GM19397 (cell line): Measurements from ENCODE around the gene SHC2.

ENCODE experiments used
- ATAC-seq: cut with Tn5 transposase; IDR thresholded peaks from one replicate; pipeline ENCODE4 v1.9.1; 2021; ENCODE audit warnings: mild to moderate bottlenecking, moderate library complexity; ENCODE audit not compliant: unreplicated experiment

Gene SHC2

GRCh38 chr19:375395-376110 lies 85.3 kb downstream of the SHC2 start:
- no peak for ATAC-seq

- ATAC-seq = no peak
Measured at GRCh38 chr19:374886-375235, 86.0 kb downstream of the SHC2 start.

GRCh38 chr19:374183-374885 lies 86.5 kb downstream of the SHC2 start:
- ATAC-seq = no peak

- ATAC-seq = no peak
Measured at GRCh38 chr19:373391-374182, 87.2 kb downstream of the SHC2 start.

GRCh38 chr19:372306-372890 lies 88.4 kb downstream of the SHC2 start:
- ATAC-seq = no peak

GRCh38 chr19:371501-372168 lies 89.2 kb downstream of the SHC2 start:
- no peak for ATAC-seq

GRCh38 chr19:370641-371330 lies 90.0 kb downstream of the SHC2 start:
- no peak for ATAC-seq

- no peak for ATAC-seq
Measured at GRCh38 chr19:369876-370275, 91.0 kb downstream of the SHC2 start.

GRCh38 chr19:369256-369655 lies 91.6 kb downstream of the SHC2 start:
- ATAC-seq = no peak

GRCh38 chr19:368630-369024 lies 92.2 kb downstream of the SHC2 start:
- no peak for ATAC-seq

GRCh38 chr19:367963-368629 lies 92.7 kb downstream of the SHC2 start:
- no peak for ATAC-seq

- no peak for ATAC-seq
Measured at GRCh38 chr19:367561-367960, 93.3 kb downstream of the SHC2 start.

- ATAC-seq = no peak
Measured at GRCh38 chr19:366951-367350, 93.9 kb downstream of the SHC2 start.
